ENCODE measurements around the gene NCF1.
"Not testable (repeated sequence)": the region's sequence is repeated elsewhere in the genome, so short reads cannot be mapped to it uniquely, and the experiment has no call there.

- TF ChIP-seq CTCF (conservative IDR thresholded peaks at IDR 0.05; ENCODE audit: low read depth, low read length); SMC3 (IDR thresholded peaks at IDR 0.05; ENCODE audit: low read depth, low read length); RFX5 (IDR thresholded peaks at IDR 0.05; ENCODE audit: low read depth, low read length); NFE2L2 (IDR thresholded peaks at IDR 0.05; ENCODE audit: low read depth, low read length); POLR2A (IDR thresholded peaks at IDR 0.05; ENCODE audit: low read depth, low read length); FOS (IDR thresholded peaks at IDR 0.05; ENCODE audit: low read depth, low read length); MXI1 (IDR thresholded peaks at IDR 0.05; ENCODE audit: borderline replicate concordance, low read depth, low read length); CEBPB (IDR thresholded peaks at IDR 0.05; ENCODE audit: low read depth, low read length); MAFK (IDR thresholded peaks at IDR 0.05; ENCODE audit: low read depth, low read length); BHLHE40 (IDR thresholded peaks at IDR 0.05; ENCODE audit: low read depth, low read length); RAD21 (IDR thresholded peaks at IDR 0.05; ENCODE audit: low read length); USF2 (IDR thresholded peaks at IDR 0.05; ENCODE audit: low read depth, low read length): not testable (repeated sequence)
These were observed 7.9 kb downstream of the NCF1 start for GRCh38 chr7:74781746-74782145.

All from IMR-90 (cell line).